ENCODE results near the gene NDUFA3.
A peak's percentile ranks its signal among the peaks of the same experiment; 100 is the strongest.

NDUFA3 gene

GRCh38 chr19:54136864-54137698 lies 34.4 kb downstream of the NDUFA3 start:
- H3K4me2 ChIP-seq (ENCODE audit: low read depth, low read length), result peak overlapping the region; percentile 86
- no peaks in the 10 kb centered on the region for H3K9me2 ChIP-seq (replicated peaks; ENCODE audit: insufficient read depth, low read length)
- peak overlapping the region; percentile 24; the same call in 1 of the 2 replicates for H3K27ac ChIP-seq (ENCODE audit: low read length)
- peak overlapping the region; percentile 80 for H3K4me3 ChIP-seq (ENCODE audit: low read length)
- H3K4me1 ChIP-seq (ENCODE audit: low read length), result peaks cover 10% of the 10 kb centered on the region
- H3K27me3 ChIP-seq (replicated peaks; ENCODE audit: insufficient read depth, low read length), result no peaks in the 10 kb centered on the region
- peaks cover 45% of the 10 kb centered on the region for H3K79me2 ChIP-seq (ENCODE audit: low read length)
- peak; percentile 100 for DNase-seq
- TF ChIP-seq EZH2 (optimal IDR thresholded peaks at IDR 0.05; ENCODE audit: low read depth, low read length), result no peak
- no peak for TF ChIP-seq CTCF (IDR thresholded peaks at IDR 0.05; ENCODE audit: low read length)
- no peak for TF ChIP-seq EZH2phosphoT487 (IDR thresholded peaks at IDR 0.05; ENCODE audit: low read length)
- H3K9me3 ChIP-seq (replicated peaks; ENCODE audit: insufficient read depth, low read length), result no peaks in the 10 kb centered on the region
- H3F3A ChIP-seq (ENCODE audit: insufficient read depth, low read length), result no peaks in the 10 kb centered on the region
- H2AFZ ChIP-seq (ENCODE audit: low read length), result peak overlapping the region; percentile 75
- H3K9ac ChIP-seq (ENCODE audit: low read length), result peak overlapping the region; percentile 99; the same call in 1 of the 2 replicates
- peaks cover 6% of the 10 kb centered on the region; the same call in 1 of the 2 replicates for H4K20me1 ChIP-seq (ENCODE audit: insufficient read depth, low read length)
- no peaks in the 10 kb centered on the region for H3K36me3 ChIP-seq (replicated peaks; ENCODE audit: insufficient read depth, low read length)

- H3K4me3 ChIP-seq (ENCODE audit: low read length), result peak within 1 kb of the TSS; percentile 80
- peaks cover 10% of the 10 kb centered on the region; the same call in 1 of the 2 replicates for H4K20me1 ChIP-seq (ENCODE audit: insufficient read depth, low read length)
- no peaks in the 10 kb centered on the region for H3F3A ChIP-seq (ENCODE audit: insufficient read depth, low read length)
- DNase-seq, result peak; percentile 29
- H3K4me1 ChIP-seq (ENCODE audit: low read length), result peaks cover 10% of the 10 kb centered on the region
- H3K36me3 ChIP-seq (replicated peaks; ENCODE audit: insufficient read depth, low read length), result no peaks in the 10 kb centered on the region
- peaks cover 53% of the 10 kb centered on the region for H3K79me2 ChIP-seq (ENCODE audit: low read length)
- peak; percentile 13; the same call in 1 of the 2 replicates for TF ChIP-seq CTCF (IDR thresholded peaks at IDR 0.05; ENCODE audit: low read length)
- no peak for TF ChIP-seq EZH2 (optimal IDR thresholded peaks at IDR 0.05; ENCODE audit: low read depth, low read length)
- H3K9ac ChIP-seq (ENCODE audit: low read length), result peak within 1 kb of the TSS; percentile 99
- H3K4me2 ChIP-seq (ENCODE audit: low read depth, low read length), result peak within 1 kb of the TSS; percentile 86
- H3K27me3 ChIP-seq (replicated peaks; ENCODE audit: insufficient read depth, low read length), result no peaks in the 10 kb centered on the region
- no peaks in the 10 kb centered on the region for H3K9me2 ChIP-seq (replicated peaks; ENCODE audit: insufficient read depth, low read length)
- H2AFZ ChIP-seq (ENCODE audit: low read length), result peak within 1 kb of the TSS; percentile 75
- no peaks in the 10 kb centered on the region for H3K9me3 ChIP-seq (replicated peaks; ENCODE audit: insufficient read depth, low read length)
- H3K27ac ChIP-seq (ENCODE audit: low read length), result peak within 1 kb of the TSS; percentile 60; the same call in 1 of the 2 replicates
Observed at GRCh38 chr19:54137699-54138488, 35.2 kb downstream of the NDUFA3 start, which contains the start of gene CNOT3. TSS of gene CNOT3 (plus strand) at chr19:54137762. CDS start at chr19:54142979, 5,217 bp downstream.

GRCh38 chr19:54138489-54139256 lies 36.0 kb downstream of the NDUFA3 start:
- H3K27ac ChIP-seq (ENCODE audit: low read length), result no peak overlapping the region

More at GRCh38 chr19:54138489-54139256, 36.0 kb downstream of the NDUFA3 start:
- Histone ChIP-seq H3K9me2 (replicated peaks; ENCODE audit: insufficient read depth, low read length) (no peaks in the 10 kb centered on the region), H3K36me3 (replicated peaks; ENCODE audit: insufficient read depth, low read length) (peaks cover 5% of the 10 kb centered on the region; the same call in 1 of the 2 replicates), H3F3A (ENCODE audit: insufficient read depth, low read length) (no peaks in the 10 kb centered on the region), H4K20me1 (ENCODE audit: insufficient read depth, low read length) (peaks cover 10% of the 10 kb centered on the region; the same call in 1 of the 2 replicates), H3K4me3 (ENCODE audit: low read length) (peak overlapping the region; percentile 80), H3K4me2 (ENCODE audit: low read depth, low read length) (peak overlapping the region; percentile 70), H3K79me2 (ENCODE audit: low read length) (peaks cover 60% of the 10 kb centered on the region), H3K27me3 (replicated peaks; ENCODE audit: insufficient read depth, low read length) (no peaks in the 10 kb centered on the region), H2AFZ (ENCODE audit: low read length) (no peak overlapping the region), H3K9ac (ENCODE audit: low read length) (peak overlapping the region; percentile 99; the same call in 1 of the 2 replicates), H3K9me3 (replicated peaks; ENCODE audit: insufficient read depth, low read length) (no peaks in the 10 kb centered on the region), H3K4me1 (ENCODE audit: low read length) (peaks cover 10% of the 10 kb centered on the region)
- no peak for DNase-seq
- no peak for TF ChIP-seq CTCF (IDR thresholded peaks at IDR 0.05; ENCODE audit: low read length)
- TF ChIP-seq EZH2 (optimal IDR thresholded peaks at IDR 0.05; ENCODE audit: low read depth, low read length), result no peak
- TF ChIP-seq EZH2phosphoT487 (IDR thresholded peaks at IDR 0.05; ENCODE audit: low read length), result no peak

Measured in MM.1S (cell line).